Measurements from ENCODE around the gene CAMTA1. TPM values are rescaled to one million over a fixed set of nuclear protein-coding genes. Genes with fewer than 3 reads are reported as not detected.
"Not testable (repeated sequence)": the region's sequence is repeated elsewhere in the genome, so short reads cannot be mapped to it uniquely, and the experiment has no call there.

The CAMTA1 gene
- polyA plus RNA-seq, 2 donors, result 61.1 to 75.0 TPM

DNA sequence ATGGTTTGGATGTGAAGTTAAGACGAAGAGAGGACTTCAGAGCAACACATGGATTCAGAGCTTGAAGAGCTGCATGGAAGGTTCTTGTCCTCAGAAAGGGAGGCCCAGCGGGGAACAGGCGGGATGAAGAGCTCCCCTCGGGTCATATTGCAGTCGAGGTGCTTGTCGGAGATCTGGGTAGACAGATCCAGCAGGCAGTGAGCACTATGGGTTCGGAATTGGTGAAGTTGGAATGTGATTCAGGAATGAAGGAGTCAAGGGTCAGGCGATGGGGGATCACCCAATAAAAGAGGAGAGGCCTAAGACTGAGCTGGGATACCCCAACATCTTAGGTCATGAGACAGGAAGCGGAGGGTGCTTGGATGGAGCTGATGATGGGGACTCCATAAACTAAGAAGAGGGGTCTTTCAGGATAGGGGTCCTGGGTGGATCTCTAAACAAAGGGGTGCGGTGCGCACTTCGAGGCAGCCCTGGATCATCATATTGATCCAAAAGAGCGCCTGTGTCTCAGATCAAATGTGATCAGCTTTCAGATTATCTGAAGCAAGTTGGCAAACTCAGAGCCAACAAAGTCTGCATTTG is 809.6 kb downstream of the CAMTA1 start:
- Histone ChIP-seq H3K27ac (ENCODE audit: low read depth in 2 of 2, low read length in 1 of 2) (no peak overlapping the region), H3K9me3 (ENCODE audit: control insufficient read depth in 2 of 2, insufficient read depth in 1 of 2, low read depth in 1 of 2, low read length in 1 of 2) (no peaks in the 10 kb centered on the region), H3K36me3 (ENCODE audit: control insufficient read depth in 2 of 2, insufficient read depth in 2 of 2, low read length in 1 of 2) (no peaks in the 10 kb centered on the region), H3K4me3 (ENCODE audit: low read depth in 1 of 2, low read length in 2 of 2) (no peak overlapping the region), H3K27me3 (ENCODE audit: control insufficient read depth in 1 of 2, insufficient read depth in 2 of 2, low read length in 2 of 2) (no peaks in the 10 kb centered on the region), H3K4me1 (ENCODE audit: control insufficient read depth in 2 of 2, insufficient read depth in 2 of 2, low read length in 1 of 2) (no peaks in the 10 kb centered on the region)
- WGBS, 2 donors, result 87 to 88% methylated on average over 13 of the region's 13 CpGs

DNA sequence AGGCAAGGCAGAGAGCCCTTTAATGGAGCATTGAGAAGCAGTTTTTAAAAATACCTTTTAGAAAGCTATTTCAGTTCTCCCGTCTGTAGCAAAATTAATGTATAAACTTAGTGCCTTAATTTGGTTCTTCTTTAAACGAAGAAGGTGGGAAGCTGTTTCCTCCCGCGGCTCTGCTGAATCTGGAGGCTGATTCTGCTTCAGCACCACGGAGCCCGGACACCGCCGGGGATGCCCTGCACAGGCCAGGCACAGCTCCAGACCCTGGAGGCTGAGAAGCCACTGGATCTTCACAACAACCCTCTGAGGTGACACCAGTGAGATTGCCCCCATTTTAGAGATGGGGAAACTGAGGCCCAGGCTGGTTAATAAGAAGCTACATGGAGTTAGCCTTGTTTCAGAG is 810.1 kb downstream of the CAMTA1 start:
- H3K27ac ChIP-seq (ENCODE audit: low read depth in 2 of 2, low read length in 1 of 2), result no peak overlapping the region
- H3K36me3 ChIP-seq (ENCODE audit: control insufficient read depth in 2 of 2, insufficient read depth in 2 of 2, low read length in 1 of 2), result no peaks in the 10 kb centered on the region
- H3K9me3 ChIP-seq (ENCODE audit: control insufficient read depth in 2 of 2, insufficient read depth in 1 of 2, low read depth in 1 of 2, low read length in 1 of 2), result no peaks in the 10 kb centered on the region
- no peak overlapping the region for H3K4me3 ChIP-seq (ENCODE audit: low read depth in 1 of 2, low read length in 2 of 2)
- no peaks in the 10 kb centered on the region for H3K4me1 ChIP-seq (ENCODE audit: control insufficient read depth in 2 of 2, insufficient read depth in 2 of 2, low read length in 1 of 2)
- WGBS, 2 donors, result 71 to 75% methylated on average over 8 of the region's 8 CpGs
- H3K27me3 ChIP-seq (ENCODE audit: control insufficient read depth in 1 of 2, insufficient read depth in 2 of 2, low read length in 2 of 2), result no peaks in the 10 kb centered on the region

DNA sequence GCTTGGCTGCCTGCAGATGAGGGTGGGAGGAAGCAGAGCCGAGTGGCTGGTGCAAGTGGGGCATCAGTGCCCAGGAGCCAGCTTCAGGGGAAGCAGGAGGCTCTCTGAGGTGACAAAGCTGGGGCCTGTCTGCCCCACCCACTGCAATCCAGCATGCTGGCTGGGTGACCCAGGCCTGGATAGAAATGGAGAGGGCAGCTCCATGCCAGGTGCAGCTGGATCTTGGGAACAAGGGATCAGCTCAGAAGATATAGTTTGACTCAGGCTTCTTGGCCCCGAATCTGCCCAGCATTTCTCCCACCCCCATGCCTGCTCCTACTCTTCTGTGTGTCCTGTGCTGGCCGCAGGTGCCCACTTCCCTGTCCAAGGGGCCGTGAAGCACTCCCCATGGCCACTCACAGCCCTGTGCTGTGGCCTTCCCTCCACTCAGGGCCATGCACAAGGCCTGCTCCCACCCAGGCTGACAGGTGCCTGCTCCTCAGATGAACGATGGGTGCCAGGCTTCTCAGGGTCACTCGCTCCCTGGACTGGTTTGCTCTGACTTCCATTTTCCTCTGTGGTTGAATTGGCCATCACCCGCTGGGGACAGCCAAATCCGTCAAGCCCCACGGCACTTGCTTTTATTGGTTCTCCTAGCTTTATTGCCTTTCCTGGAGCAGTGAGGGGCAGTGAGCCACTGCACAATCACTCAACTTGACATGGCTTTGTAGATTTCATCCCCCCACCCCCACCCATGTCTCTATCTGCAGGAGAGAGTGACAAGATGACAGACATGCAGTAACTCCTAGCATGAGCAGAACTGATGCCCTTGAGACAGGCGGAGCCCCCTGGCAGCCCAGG is 811.1 kb downstream of the CAMTA1 start:
- 83 to 84% methylated on average over 10 of the region's 10 CpGs for WGBS, 2 donors
- no peak overlapping the region for H3K27ac ChIP-seq (ENCODE audit: low read depth in 2 of 2, low read length in 1 of 2)
- H3K27me3 ChIP-seq (ENCODE audit: control insufficient read depth in 1 of 2, insufficient read depth in 2 of 2, low read length in 2 of 2), result no peaks in the 10 kb centered on the region
- H3K4me1 ChIP-seq (ENCODE audit: control insufficient read depth in 2 of 2, insufficient read depth in 2 of 2, low read length in 1 of 2), result no peaks in the 10 kb centered on the region
- no peak overlapping the region for H3K4me3 ChIP-seq (ENCODE audit: low read depth in 1 of 2, low read length in 2 of 2)
- no peaks in the 10 kb centered on the region for H3K9me3 ChIP-seq (ENCODE audit: control insufficient read depth in 2 of 2, insufficient read depth in 1 of 2, low read depth in 1 of 2, low read length in 1 of 2)
- H3K36me3 ChIP-seq (ENCODE audit: control insufficient read depth in 2 of 2, insufficient read depth in 2 of 2, low read length in 1 of 2), result no peaks in the 10 kb centered on the region

DNA sequence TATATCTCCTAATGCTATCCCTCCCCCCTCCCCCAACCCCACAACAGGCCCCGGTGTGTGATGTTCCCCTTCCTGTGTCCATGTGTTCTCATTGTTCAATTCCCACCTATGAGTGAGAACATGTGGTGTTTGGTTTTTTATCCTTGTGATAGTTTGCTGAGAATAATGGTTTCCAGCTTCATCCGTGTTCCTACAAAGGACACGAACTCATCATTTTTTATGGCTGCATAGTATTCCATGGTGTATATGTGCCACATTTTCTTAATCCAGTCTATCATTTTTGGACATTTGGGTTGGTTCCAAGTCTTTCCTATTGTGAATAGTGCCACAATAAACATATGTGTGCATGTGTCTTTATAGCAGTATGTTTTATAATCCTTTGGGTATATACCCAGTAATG is 812.8 kb downstream of the CAMTA1 start:
- not testable (repeated sequence) for H3K9me3 ChIP-seq (ENCODE audit: control insufficient read depth in 2 of 2, insufficient read depth in 1 of 2, low read depth in 1 of 2, low read length in 1 of 2); H3K36me3 ChIP-seq (ENCODE audit: control insufficient read depth in 2 of 2, insufficient read depth in 2 of 2, low read length in 1 of 2); H3K4me3 ChIP-seq (ENCODE audit: low read depth in 1 of 2, low read length in 2 of 2); H3K27ac ChIP-seq (ENCODE audit: low read depth in 2 of 2, low read length in 1 of 2); H3K4me1 ChIP-seq (ENCODE audit: control insufficient read depth in 2 of 2, insufficient read depth in 2 of 2, low read length in 1 of 2); H3K27me3 ChIP-seq (ENCODE audit: control insufficient read depth in 1 of 2, insufficient read depth in 2 of 2, low read length in 2 of 2)
- WGBS, 2 donors, result 79 to 97% methylated on average over 2 of the region's 3 CpGs

DNA sequence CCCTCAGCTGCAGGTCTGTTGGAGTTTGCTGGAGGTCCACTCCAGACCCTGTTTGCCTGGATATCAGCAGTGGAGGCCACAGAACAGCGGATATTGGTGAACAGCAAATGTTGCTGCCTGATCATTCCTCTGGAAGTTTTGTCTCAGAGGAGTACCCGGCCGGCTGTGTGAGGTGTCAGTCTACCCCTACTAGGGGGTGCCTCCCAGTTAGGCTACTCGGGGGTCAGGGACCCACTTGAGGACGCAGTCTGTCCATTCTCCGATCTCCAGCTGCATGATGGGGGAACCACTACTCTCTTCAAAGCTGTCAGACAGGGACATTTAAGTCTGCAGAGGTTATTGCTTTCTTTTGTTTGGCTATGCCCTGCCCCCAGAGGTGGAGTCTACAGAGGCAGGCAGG is 819.7 kb downstream of the CAMTA1 start:
- not testable (repeated sequence) for H3K4me3 ChIP-seq (ENCODE audit: low read depth in 1 of 2, low read length in 2 of 2); H3K27me3 ChIP-seq (ENCODE audit: control insufficient read depth in 1 of 2, insufficient read depth in 2 of 2, low read length in 2 of 2); H3K4me1 ChIP-seq (ENCODE audit: control insufficient read depth in 2 of 2, insufficient read depth in 2 of 2, low read length in 1 of 2); H3K9me3 ChIP-seq (ENCODE audit: control insufficient read depth in 2 of 2, insufficient read depth in 1 of 2, low read depth in 1 of 2, low read length in 1 of 2); H3K36me3 ChIP-seq (ENCODE audit: control insufficient read depth in 2 of 2, insufficient read depth in 2 of 2, low read length in 1 of 2); H3K27ac ChIP-seq (ENCODE audit: low read depth in 2 of 2, low read length in 1 of 2)
- 89 to 90% methylated on average over 6 of the region's 6 CpGs for WGBS, 2 donors

DNA sequence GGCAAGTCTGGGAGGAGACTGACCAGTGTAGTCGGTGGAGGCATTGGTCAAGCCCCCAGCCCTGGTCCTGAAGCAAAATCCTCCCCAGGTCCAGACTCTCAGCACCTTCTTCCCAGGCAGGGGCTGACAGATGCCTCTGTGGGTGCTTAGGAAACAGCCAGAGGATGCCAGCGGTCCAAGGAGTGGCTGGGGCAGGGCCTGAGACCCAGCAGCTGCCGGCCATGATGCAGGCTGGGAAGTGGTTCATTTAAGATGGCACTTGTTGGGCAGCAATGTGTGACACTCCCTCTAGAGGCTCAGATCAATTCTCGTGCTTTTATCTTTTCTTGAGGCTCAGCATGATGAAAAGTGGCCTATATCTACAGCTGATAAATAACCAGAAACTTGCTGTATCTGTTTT is 820.8 kb downstream of the CAMTA1 start:
- 70 to 73% methylated on average over 4 of the region's 4 CpGs for WGBS, 2 donors
- H3K4me3 ChIP-seq (ENCODE audit: low read depth in 1 of 2, low read length in 2 of 2), result no peak overlapping the region
- H3K27me3 ChIP-seq (ENCODE audit: control insufficient read depth in 1 of 2, insufficient read depth in 2 of 2, low read length in 2 of 2), result no peaks in the 10 kb centered on the region
- H3K27ac ChIP-seq (ENCODE audit: low read depth in 2 of 2, low read length in 1 of 2), result no peak overlapping the region
- H3K9me3 ChIP-seq (ENCODE audit: control insufficient read depth in 2 of 2, insufficient read depth in 1 of 2, low read depth in 1 of 2, low read length in 1 of 2), result peaks cover 0 to 8% of the 10 kb centered on the region in 2 donors
- H3K4me1 ChIP-seq (ENCODE audit: control insufficient read depth in 2 of 2, insufficient read depth in 2 of 2, low read length in 1 of 2), result no peaks in the 10 kb centered on the region
- H3K36me3 ChIP-seq (ENCODE audit: control insufficient read depth in 2 of 2, insufficient read depth in 2 of 2, low read length in 1 of 2), result no peaks in the 10 kb centered on the region

DNA sequence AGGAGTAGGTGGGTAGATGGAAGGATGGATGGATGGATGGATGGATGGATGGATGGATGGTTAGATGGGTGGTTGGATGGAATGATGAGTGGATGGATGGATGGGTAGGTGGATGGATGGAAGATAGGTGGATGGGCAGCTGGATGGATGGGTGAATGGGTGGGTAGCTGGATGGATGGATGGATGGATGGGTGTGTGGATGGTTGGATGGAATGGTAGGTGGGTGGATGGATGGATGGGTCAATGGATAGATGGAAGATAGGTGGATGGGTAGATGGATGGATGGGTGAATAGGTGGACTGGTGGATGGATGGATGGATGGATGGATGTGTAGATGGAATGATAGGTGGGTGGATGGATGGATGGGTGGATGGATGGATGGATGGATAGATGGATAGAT is 821.8 kb downstream of the CAMTA1 start:
- no peaks in the 10 kb centered on the region for H3K27me3 ChIP-seq (ENCODE audit: control insufficient read depth in 1 of 2, insufficient read depth in 2 of 2, low read length in 2 of 2)
- no peak overlapping the region for H3K27ac ChIP-seq (ENCODE audit: low read depth in 2 of 2, low read length in 1 of 2)
- H3K4me3 ChIP-seq (ENCODE audit: low read depth in 1 of 2, low read length in 2 of 2), result no peak overlapping the region
- H3K9me3 ChIP-seq (ENCODE audit: control insufficient read depth in 2 of 2, insufficient read depth in 1 of 2, low read depth in 1 of 2, low read length in 1 of 2), result peaks cover 0 to 8% of the 10 kb centered on the region in 2 donors
- H3K4me1 ChIP-seq (ENCODE audit: control insufficient read depth in 2 of 2, insufficient read depth in 2 of 2, low read length in 1 of 2), result no peaks in the 10 kb centered on the region
- no peaks in the 10 kb centered on the region for H3K36me3 ChIP-seq (ENCODE audit: control insufficient read depth in 2 of 2, insufficient read depth in 2 of 2, low read length in 1 of 2)

DNA sequence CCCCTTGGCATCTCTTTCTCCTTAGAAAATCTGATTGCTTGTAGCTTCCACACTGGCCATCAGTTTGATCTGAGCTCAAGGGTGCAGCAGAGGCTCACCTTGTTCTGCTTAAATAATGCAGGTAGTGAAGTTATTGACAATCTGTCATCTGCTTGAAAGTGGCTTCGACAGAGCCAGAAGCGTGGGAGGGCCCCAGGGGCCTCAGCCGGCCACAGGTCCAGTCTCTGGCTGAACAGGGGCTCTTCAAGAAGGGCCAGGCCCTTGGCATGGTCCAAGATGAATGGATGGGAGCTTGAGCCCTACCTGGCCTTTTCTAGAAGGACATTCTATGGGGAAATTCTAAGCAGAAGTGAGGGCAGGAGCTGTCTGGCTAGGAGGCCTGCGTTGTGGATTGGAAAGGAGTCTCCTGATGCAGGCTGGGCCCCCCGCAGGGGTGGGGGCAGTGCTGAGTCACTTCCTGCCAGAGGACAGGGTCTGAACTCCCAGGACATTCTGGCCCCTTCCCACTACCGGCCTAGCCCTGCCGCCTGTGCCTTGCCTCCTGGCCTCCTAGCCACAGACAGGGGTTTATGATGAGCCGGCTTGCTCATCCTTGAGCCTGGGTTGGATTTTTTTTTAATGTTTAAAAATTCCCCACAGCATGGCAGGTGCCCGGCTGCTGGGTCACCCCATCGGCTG is 823.5 kb downstream of the CAMTA1 start:
- Histone ChIP-seq H3K27me3 (ENCODE audit: control insufficient read depth in 1 of 2, insufficient read depth in 2 of 2, low read length in 2 of 2) (no peaks in the 10 kb centered on the region), H3K4me1 (ENCODE audit: control insufficient read depth in 2 of 2, insufficient read depth in 2 of 2, low read length in 1 of 2) (no peaks in the 10 kb centered on the region), H3K27ac (ENCODE audit: low read depth in 2 of 2, low read length in 1 of 2) (no peak overlapping the region), H3K9me3 (ENCODE audit: control insufficient read depth in 2 of 2, insufficient read depth in 1 of 2, low read depth in 1 of 2, low read length in 1 of 2) (peaks cover 0 to 8% of the 10 kb centered on the region in 2 donors), H3K4me3 (ENCODE audit: low read depth in 1 of 2, low read length in 2 of 2) (no peak overlapping the region), H3K36me3 (ENCODE audit: control insufficient read depth in 2 of 2, insufficient read depth in 2 of 2, low read length in 1 of 2) (no peaks in the 10 kb centered on the region)
- whole genome bisulfite sequencing, 2 donors, result 63 to 68% methylated on average over 10 of the region's 10 CpGs

DNA sequence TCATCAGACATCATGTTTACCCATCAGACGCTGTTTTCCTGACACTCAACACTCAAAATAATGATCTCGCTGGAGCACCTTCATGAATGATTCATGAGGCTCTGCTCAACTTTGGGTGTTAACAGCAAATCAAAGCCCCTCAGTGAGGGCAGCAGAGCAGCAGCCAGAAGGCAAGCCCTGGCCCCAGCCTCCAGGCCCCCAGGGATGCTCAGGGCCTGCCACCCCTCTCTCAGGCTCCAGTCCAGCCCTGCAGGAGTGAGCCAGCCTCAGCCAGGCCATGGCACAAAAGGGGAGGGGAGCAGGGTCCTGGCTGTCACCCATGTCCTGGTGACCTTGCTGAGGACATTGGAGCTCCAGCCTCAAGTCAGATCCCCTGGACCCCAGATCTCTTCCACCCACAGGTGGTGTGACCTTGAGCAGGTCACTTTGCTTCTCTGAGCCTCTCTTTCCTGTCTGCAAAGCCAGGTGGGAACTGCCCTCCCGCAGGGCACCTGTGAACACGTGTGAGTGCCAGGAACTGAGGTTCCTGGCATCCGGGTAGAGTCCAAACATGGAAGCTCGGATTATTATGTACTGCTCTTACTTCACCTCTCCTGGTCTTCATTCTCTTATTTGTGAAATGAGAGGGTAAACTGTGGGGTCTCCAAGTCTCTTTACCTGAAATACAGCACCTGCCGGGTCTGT is 824.2 kb downstream of the CAMTA1 start:
- Histone ChIP-seq H3K27ac (ENCODE audit: low read depth in 2 of 2, low read length in 1 of 2) (no peak overlapping the region), H3K27me3 (ENCODE audit: control insufficient read depth in 1 of 2, insufficient read depth in 2 of 2, low read length in 2 of 2) (no peaks in the 10 kb centered on the region), H3K9me3 (ENCODE audit: control insufficient read depth in 2 of 2, insufficient read depth in 1 of 2, low read depth in 1 of 2, low read length in 1 of 2) (peaks cover 0 to 8% of the 10 kb centered on the region in 2 donors), H3K4me3 (ENCODE audit: low read depth in 1 of 2, low read length in 2 of 2) (no peak overlapping the region), H3K4me1 (ENCODE audit: control insufficient read depth in 2 of 2, insufficient read depth in 2 of 2, low read length in 1 of 2) (no peaks in the 10 kb centered on the region), H3K36me3 (ENCODE audit: control insufficient read depth in 2 of 2, insufficient read depth in 2 of 2, low read length in 1 of 2) (no peaks in the 10 kb centered on the region)
- 62 to 73% methylated on average over 7 of the region's 7 CpGs for WGBS, 2 donors
